Measurements from ENCODE around the gene SHD. TPM values are rescaled to one million over a fixed set of nuclear protein-coding genes. Genes with fewer than 3 reads are reported as not detected.
A peak's percentile ranks its signal among the peaks of the same experiment; 100 is the strongest.

The SHD gene
- total and polyA plus RNA-seq, 2 of the 4 experiments (the other 2 are of a cell fraction), result not detected

DNA sequence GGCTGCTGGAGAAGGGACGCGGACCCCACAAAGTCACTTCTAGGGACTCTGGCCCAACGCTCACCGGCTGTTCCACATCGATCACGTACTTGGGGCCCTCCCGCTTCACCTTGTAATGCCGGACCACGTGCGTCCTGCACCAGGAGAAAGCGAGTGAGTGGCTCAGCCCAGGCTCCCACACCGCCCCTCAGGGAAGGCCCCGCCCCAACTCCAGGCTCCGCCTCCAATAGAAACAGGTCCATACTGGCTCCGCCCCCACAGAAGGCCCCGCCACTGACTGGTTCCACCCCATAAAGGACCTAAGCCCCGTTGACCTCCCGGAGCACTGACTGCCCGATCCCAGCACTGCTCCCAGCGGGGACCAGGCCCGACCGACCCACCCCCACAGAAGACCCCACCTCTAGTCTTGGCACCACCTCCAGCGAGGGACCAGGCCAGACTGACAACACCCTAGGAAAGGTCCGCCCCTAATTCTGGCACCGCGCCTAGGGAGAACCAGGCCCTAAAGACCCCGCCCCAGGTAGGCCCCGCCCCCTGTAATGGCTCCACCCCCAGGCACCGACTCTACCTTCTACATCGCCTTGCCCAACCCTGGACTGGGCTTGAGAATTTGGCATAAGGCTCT is 48.3 kb downstream of the SHD start:
- no peaks in the 10 kb centered on the region for H4K20me1 ChIP-seq (ENCODE audit: insufficient read depth, low read length)
- no peak overlapping the region for H4K91ac ChIP-seq (ENCODE audit: insufficient read depth, low read depth, low read length)
- TF ChIP-seq MAZ (IDR thresholded peaks at IDR 0.05; ENCODE audit: borderline replicate concordance, low read depth, low read length) (0 out of 2 replicates have a peak, but pooled peaks have one; percentile 19), SMC3 (IDR thresholded peaks at IDR 0.05; ENCODE audit: low read depth, low read length) (no peak)
- H3K27ac ChIP-seq (ENCODE audit: insufficient read depth, low read length), result no peak overlapping the region
- no peak overlapping the region for H3K56ac ChIP-seq (ENCODE audit: extremely low read depth, insufficient read depth, low read length)
- intact Hi-C loops (cut with micrococcal nuclease) (no loop called here), dilution Hi-C loops (cut with HindIII; ENCODE audit: low sequenced_read_pairs, unreplicated experiment) (no loop called here), in situ Hi-C loops (cut with MboI; ENCODE audit: low sequenced_read_pairs) (no loop called here)
- ATAC-seq (ENCODE audit: low read depth) (peak; percentile 43), DNase-seq (peak; percentile 13)
- H4K5ac ChIP-seq (ENCODE audit: low read depth, low read length), result no peak overlapping the region
- no peaks in the 10 kb centered on the region for H3K79me1 ChIP-seq (ENCODE audit: low read depth in 1 of 2, low read length in 2 of 2)
- H2BK120ac ChIP-seq (ENCODE audit: low read depth, low read length), result no peak overlapping the region
- no peak overlapping the region for H3K4me3 ChIP-seq (ENCODE audit: insufficient read depth, low read depth, low read length)
- H3K18ac ChIP-seq (ENCODE audit: low read depth, low read length), result no peak overlapping the region
- no peaks in the 10 kb centered on the region for H3K9me3 ChIP-seq (ENCODE audit: control insufficient read depth, insufficient read depth, low read length)
- peak overlapping the region; percentile 28 for H2AK9ac ChIP-seq (replicated peaks; ENCODE audit: low read depth, low read length, poor library complexity)
- H2BK15ac ChIP-seq (ENCODE audit: low read depth, low read length), result no peak overlapping the region
- H3K4ac ChIP-seq (ENCODE audit: low read depth, low read length), result no peak overlapping the region
- H3K9ac ChIP-seq (ENCODE audit: low read depth, low read length), result no peak overlapping the region
- POLR2A ChIA-PET (ENCODE audit: unreplicated experiment), result interaction anchor here (0.5 kb wide), 1 partner anchor 62 kb away, joined by 3 read pairs; no protein-coding TSS in a partner anchor
- no peaks in the 10 kb centered on the region for H3K36me3 ChIP-seq (ENCODE audit: control insufficient read depth, insufficient read depth, low read length)
- H2BK5ac ChIP-seq (ENCODE audit: low read depth, low read length, poor library complexity, severe bottlenecking), result no peak overlapping the region
- H3K27me3 ChIP-seq (ENCODE audit: control insufficient read depth, insufficient read depth, low read length), result no peaks in the 10 kb centered on the region; the same call in 1 of the 2 replicates
- H3K4me1 ChIP-seq (ENCODE audit: control insufficient read depth, insufficient read depth, low read length), result no peaks in the 10 kb centered on the region
- WGBS, 2 experiments (ENCODE audit: extremely low coverage in 2 of 2, insufficient read length in 1 of 2), result 3% methylated on average over 13 of the region's 30 CpGs; no CpG with 5 or more reads in 1 of the 2 experiments
- no peak overlapping the region; a peak in 1 of 4 replicates for H4K8ac ChIP-seq (ENCODE audit: low read depth in 2 of 2, low read length in 2 of 2)
- H2AK5ac ChIP-seq (ENCODE audit: low read depth, low read length), result no peak overlapping the region
- peak overlapping the region; percentile 84 for H2AFZ ChIP-seq (replicated peaks; ENCODE audit: low read length, poor library complexity)
- H3K14ac ChIP-seq (replicated peaks; ENCODE audit: low read depth, low read length), result no peak overlapping the region
- H2BK20ac ChIP-seq (ENCODE audit: low read depth, low read length), result no peak overlapping the region
- BruUV-seq (replicated peaks), result no TSS peak
- peak overlapping the region; percentile 65 for H3K4me2 ChIP-seq (ENCODE audit: low read depth, low read length)
- CTCF ChIA-PET, result no interaction called here
- H3K9me1 ChIP-seq (ENCODE audit: insufficient read depth, low read length), result no peaks in the 10 kb centered on the region
- H3K23ac ChIP-seq (ENCODE audit: low read depth, low read length), result no peak overlapping the region
